GM23248 (cell line): Measurements from ENCODE around the gene ZNF581. TPM values are rescaled to one million over a fixed set of nuclear protein-coding genes. Genes with fewer than 3 reads are reported as not detected.

ENCODE experiments used
- DNase-seq: peaks from one replicate; pipeline ENCODE4 v3.0.0-alpha.2; 2015
- H2AFZ ChIP-seq: fragments of 200-600 bp; sonication (generic); 2 replicates; pipeline ENCODE4 v1.6.1; 2016; ENCODE audit warnings: antibody characterized with exemption
- H3F3A ChIP-seq: fragments of 200-600 bp; sonication (generic); 2 replicates; pipeline ENCODE4 v1.6.1; 2016; ENCODE audit warnings: mild to moderate bottlenecking, antibody characterized with exemption, mixed run types; ENCODE audit not compliant: insufficient read depth
- H3K27ac ChIP-seq: fragments of 200-600 bp; sonication (generic); 2 replicates; pipeline ENCODE4 v1.5.1; 2016; ENCODE audit warnings: mild to moderate bottlenecking
- H3K27me3 ChIP-seq: fragments of 200-600 bp; sonication (generic); replicated peaks from 2 replicates; pipeline ENCODE4 v1.6.1; 2016; ENCODE audit warnings: mild to moderate bottlenecking; ENCODE audit not compliant: insufficient read depth
- H3K36me3 ChIP-seq: fragments of 200-600 bp; sonication (generic); 2 replicates; pipeline ENCODE4 v1.6.1; 2016; ENCODE audit warnings: low read depth, mild to moderate bottlenecking
- H3K4me1 ChIP-seq: fragments of 200-600 bp; sonication (generic); 2 replicates; pipeline ENCODE4 v1.6.1; 2016; ENCODE audit warnings: mild to moderate bottlenecking; ENCODE audit not compliant: insufficient read depth
- H3K4me2 ChIP-seq: fragments of 200-600 bp; sonication (generic); one replicate; pipeline ENCODE4 v1.6.1; 2016; ENCODE audit warnings: mild to moderate bottlenecking; ENCODE audit not compliant: unreplicated experiment
- H3K4me3 ChIP-seq: fragments of 200-600 bp; sonication (generic); 2 replicates; pipeline ENCODE4 v1.5.1; 2016; ENCODE audit warnings: mild to moderate bottlenecking
- H3K79me2 ChIP-seq: fragments of 200-600 bp; sonication (generic); 2 replicates; pipeline ENCODE4 v1.6.1; 2016; ENCODE audit warnings: mild to moderate bottlenecking; ENCODE audit not compliant: insufficient read depth
- H3K9ac ChIP-seq: fragments of 200-600 bp; sonication (generic); 2 replicates; pipeline ENCODE4 v1.6.1; 2016; ENCODE audit warnings: mild to moderate bottlenecking
- H3K9me2 ChIP-seq: fragments of 200-600 bp; sonication (generic); 2 replicates; pipeline ENCODE4 v1.6.1; 2016; ENCODE audit warnings: mixed run types, mild to moderate bottlenecking, moderate library complexity; ENCODE audit not compliant: insufficient read depth
- H3K9me3 ChIP-seq: fragments of 200-600 bp; sonication (generic); one replicate; pipeline ENCODE4 v1.6.1; 2017; ENCODE audit warnings: low read depth
- H4K20me1 ChIP-seq: fragments of 200-600 bp; sonication (generic); 2 replicates; pipeline ENCODE4 v1.6.0; 2016; ENCODE audit not compliant: insufficient read depth
- EZH2 ChIP-seq: fragments of 200-600 bp; sonication (generic); IDR thresholded peaks from 2 replicates; pipeline ENCODE4 v1.6.1; 2018; ENCODE audit warnings: antibody characterized with exemption, mild to moderate bottlenecking; ENCODE audit not compliant: insufficient read depth, poor library complexity, severe bottlenecking
- EZH2phosphoT487 ChIP-seq: fragments of 200-600 bp; sonication (generic); IDR thresholded peaks from 2 replicates; pipeline ENCODE4 v1.6.1; 2018; ENCODE audit warnings: antibody characterized with exemption, moderate library complexity, mild to moderate bottlenecking, low read depth; ENCODE audit not compliant: insufficient read depth
- WGBS, 2 experiments: methylation state at CpG; one replicate each; pipeline ENCODE4 v1.1.6; 2015 to 2017; ENCODE audit warnings: low lambda C conversion rate in 2 of 2, low coverage in 1 of 2; ENCODE audit errors: missing lambda C conversion rate in 2 of 2; 5-methylcytosine and 5-hydroxymethylcytosine counted together
- in situ Hi-C: fragments of 300-500 bp; cut with MboI; formaldehyde crosslinking; loops from 2 replicates; pipeline ENCODE4 v1.15.0; 2020
- polyA plus RNA-seq: library from polyadenylated mRNA; unstranded; fragments of >200 nt; fragmentation: Nextera tagmentation; extraction: Ambion mirVana; gene quantifications from 2 replicates; pipeline ENCODE4 v1.2.1, GENCODE V29; 2016
- total RNA-seq: library from RNA; depleted of rRNA; stranded (reverse); fragments of >200 nt; shearing (Covaris generic); gene quantifications from 2 replicates; pipeline ENCODE4 v1.2.3, GENCODE V29; 2014

ZNF581 gene
- total and polyA plus RNA-seq, 2 experiments from 2014 or later = 12.1 to 17.6 TPM

- H2AFZ ChIP-seq = no peak overlapping the region
- H3K36me3 ChIP-seq = peaks cover 10% of the 10 kb centered on the region; the same call in 1 of the 2 replicates
- H3K9ac ChIP-seq = 0 out of 2 replicates have a peak overlapping the region, but pooled peaks have one; percentile 12
- no peak overlapping the region for H3K4me2 ChIP-seq
- no peak for DNase-seq
- H3K4me3 ChIP-seq = no peak overlapping the region
- TF ChIP-seq EZH2phosphoT487 = no peak
- TF ChIP-seq EZH2 = no peak
- no peaks in the 10 kb centered on the region for H4K20me1 ChIP-seq
- in situ Hi-C loops = loop anchor here (25.0 kb wide), 1 partner anchor 508 kb away; the partner anchor contains the start of gene TNNT1
- 72 to 85% methylated on average over 5 of the region's 5 CpGs for WGBS, 2 experiments
- H3K9me2 ChIP-seq = no peaks in the 10 kb centered on the region
- H3K9me3 ChIP-seq = no peaks in the 10 kb centered on the region
- no peak overlapping the region for H3K27ac ChIP-seq
- H3K27me3 ChIP-seq = no peaks in the 10 kb centered on the region
- H3F3A ChIP-seq = 0 out of 2 replicates have a peak, but pooled peaks cover 14% of the 10 kb centered on the region
- H3K79me2 ChIP-seq = peaks cover 46% of the 10 kb centered on the region
- H3K4me1 ChIP-seq = peaks cover 16% of the 10 kb centered on the region
Measured at GRCh38 chr19:55645512-55645881, 2.0 kb downstream of the ZNF581 start.

- peaks cover 39% of the 10 kb centered on the region for H3K79me2 ChIP-seq
- H3K4me1 ChIP-seq = peaks cover 16% of the 10 kb centered on the region
- DNase-seq = peak; percentile 9
- no peaks in the 10 kb centered on the region for H3K9me3 ChIP-seq
- H3F3A ChIP-seq = 0 out of 2 replicates have a peak, but pooled peaks cover 4% of the 10 kb centered on the region
- TF ChIP-seq EZH2 (no peak), EZH2phosphoT487 (no peak)
- 42 to 44% methylated on average over 14 of the region's 14 CpGs for WGBS, 2 experiments
- H3K4me2 ChIP-seq = peak overlapping the region; percentile 77
- no peaks in the 10 kb centered on the region for H4K20me1 ChIP-seq
- H3K9ac ChIP-seq = peak overlapping the region; percentile 82
- H3K27ac ChIP-seq = no peak overlapping the region; the same call in 1 of the 2 replicates
- H2AFZ ChIP-seq = peak overlapping the region; percentile 75
- H3K36me3 ChIP-seq = peaks cover 10% of the 10 kb centered on the region; the same call in 1 of the 2 replicates
- no peaks in the 10 kb centered on the region for H3K27me3 ChIP-seq
- H3K4me3 ChIP-seq = peak overlapping the region; percentile 73
- in situ Hi-C loops = loop anchor here (25.0 kb wide), 1 partner anchor 510 kb away; the partner anchor contains the start of gene TNNT1
- H3K9me2 ChIP-seq = no peaks in the 10 kb centered on the region
Measured at GRCh38 chr19:55646889-55647731, 3.7 kb downstream of the ZNF581 start.

- TF ChIP-seq EZH2 (no peak), EZH2phosphoT487 (no peak)
- Histone ChIP-seq H3K4me3 (peak within 1 kb of the TSS; percentile 73), H3K79me2 (peaks cover 39% of the 10 kb centered on the region), H2AFZ (peak within 1 kb of the TSS; percentile 75), H3K9me2 (no peaks in the 10 kb centered on the region), H3K9ac (peak within 1 kb of the TSS; percentile 82), H3K4me1 (peaks cover 15% of the 10 kb centered on the region), H3K36me3 (peaks cover 10% of the 10 kb centered on the region; the same call in 1 of the 2 replicates), H3K27ac (no peak within 1 kb of the TSS; the same call in 1 of the 2 replicates), H4K20me1 (no peaks in the 10 kb centered on the region), H3K27me3 (no peaks in the 10 kb centered on the region), H3K9me3 (no peaks in the 10 kb centered on the region), H3F3A (0 out of 2 replicates have a peak, but pooled peaks cover 4% of the 10 kb centered on the region), H3K4me2 (peak within 1 kb of the TSS; percentile 77)
- 1 to 2% methylated on average over 62 of the region's 87 CpGs for WGBS, 2 experiments
- in situ Hi-C loops = loop anchor here (25.0 kb wide), 1 partner anchor 511 kb away; the partner anchor contains the start of gene TNNT1
- peak; percentile 75 for DNase-seq
Measured at GRCh38 chr19:55647732-55648584, 4.5 kb downstream of the ZNF581 start, which contains the start of gene CCDC106. CCDC106 (plus strand) TSS chr19:55648212; CDS start chr19:55649047, 835 bp downstream.
